Inflammatory macrophage (primary cell): Measurements from ENCODE around the gene HSPB7.
A peak's percentile ranks its signal among the peaks of the same experiment; 100 is the strongest.
"Not testable (repeated sequence)": the region's sequence is repeated elsewhere in the genome, so short reads cannot be mapped to it uniquely, and the experiment has no call there.

Experiments
- DNase-seq, 2 donors: peaks; one replicate each; pipeline ENCODE4 v3.0.0-alpha.2; 2020 to 2022
- total RNA-seq, 18 experiments: gene quantifications; one replicate each; lab custom pipeline; 2026; ENCODE audit warnings: mixed read lengths in 6 of 18, inconsistent platforms in 2 of 18; lab: John Stamatoyannopoulos, UW

Gene HSPB7
- total RNA-seq, result 0 to 0.11 (median 0) reads per million in 18 experiments

DNA sequence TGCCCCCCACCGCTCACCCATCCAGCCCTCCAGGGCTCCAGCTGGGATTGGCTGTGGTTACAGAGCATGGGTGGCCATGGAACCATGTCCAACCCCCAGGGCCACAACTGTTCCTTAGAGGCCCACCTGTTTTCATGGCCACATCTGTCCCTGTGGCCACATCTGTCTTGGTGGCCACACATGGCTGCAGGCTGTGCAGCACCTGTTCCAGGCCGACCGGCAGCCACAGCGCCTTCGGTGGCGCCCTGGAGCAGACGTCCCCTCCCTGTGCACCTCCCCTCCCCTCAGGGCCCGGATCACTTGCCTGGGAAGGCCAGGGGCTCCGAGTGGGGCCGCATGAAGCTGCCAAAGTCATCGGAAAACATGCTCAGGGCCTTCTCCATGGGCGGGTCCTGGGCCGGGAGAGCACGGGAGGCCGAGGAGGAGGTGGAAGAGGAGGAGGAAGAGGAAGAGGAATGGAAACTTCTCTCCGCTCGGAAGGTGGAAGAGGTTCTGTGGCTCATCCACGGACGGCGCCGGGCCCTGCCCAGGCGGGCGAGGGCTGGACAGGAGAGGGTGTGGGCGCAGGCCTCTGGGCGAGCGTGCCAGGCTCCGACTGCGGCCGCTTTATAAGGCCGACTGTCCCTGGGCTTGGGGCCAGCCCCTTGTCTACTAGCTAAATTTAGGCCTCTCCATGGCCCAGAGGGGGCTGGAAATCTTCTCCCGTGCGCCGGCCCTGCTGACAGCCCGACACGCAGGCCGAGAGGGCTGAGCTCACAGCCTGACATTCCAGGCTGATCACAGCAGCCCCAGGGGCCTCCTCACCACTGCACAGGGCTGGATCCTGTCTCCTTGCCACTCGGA lies at the start of gene HSPB7:
TSS of gene HSPB7 (minus strand) at position 583 of the 843 bp plus-strand sequence. CDS start at position 503, 80 bp downstream.
- DNase-seq, result no peak

DNA sequence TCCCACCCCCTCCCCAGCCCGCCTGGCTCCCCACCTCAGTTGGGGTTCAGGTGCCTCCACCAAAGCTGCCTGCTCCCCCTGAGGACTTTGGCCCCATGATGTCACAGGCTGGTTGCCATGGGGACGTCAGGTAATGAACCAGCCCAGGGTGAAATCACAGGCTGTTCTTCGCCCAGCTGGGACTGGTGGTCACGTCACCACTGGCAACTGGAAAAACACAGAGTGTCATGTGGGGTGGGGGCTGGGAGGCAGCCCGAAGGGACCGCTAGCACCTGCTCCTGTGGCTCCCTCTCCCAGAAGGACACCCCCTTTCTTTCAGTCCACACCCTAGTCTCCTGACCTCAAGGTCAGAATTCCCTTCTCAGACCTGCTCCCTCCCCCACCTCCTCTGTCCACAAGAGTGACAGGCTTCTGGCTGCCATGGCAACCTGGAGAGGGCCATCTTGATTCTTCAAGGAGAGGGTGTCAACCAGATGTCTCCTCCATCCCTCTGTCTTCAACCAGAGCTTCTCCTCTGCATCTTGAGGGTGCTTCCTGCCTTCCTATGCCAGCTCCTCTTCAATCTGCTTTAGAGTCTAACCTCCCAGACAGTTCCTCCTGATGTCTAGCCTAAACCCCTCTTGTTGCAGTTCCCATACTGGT lies 49.4 kb upstream of the HSPB7 start:
- no peak for DNase-seq

- no peak for DNase-seq
Observed at GRCh38 chr1:16066245-16066644, 48.4 kb upstream of the HSPB7 start.

- no peak for DNase-seq
Observed at GRCh38 chr1:16065269-16065576, 47.4 kb upstream of the HSPB7 start.

GRCh38 chr1:16064536-16065268 lies 46.9 kb upstream of the HSPB7 start:
- no peak for DNase-seq

DNA sequence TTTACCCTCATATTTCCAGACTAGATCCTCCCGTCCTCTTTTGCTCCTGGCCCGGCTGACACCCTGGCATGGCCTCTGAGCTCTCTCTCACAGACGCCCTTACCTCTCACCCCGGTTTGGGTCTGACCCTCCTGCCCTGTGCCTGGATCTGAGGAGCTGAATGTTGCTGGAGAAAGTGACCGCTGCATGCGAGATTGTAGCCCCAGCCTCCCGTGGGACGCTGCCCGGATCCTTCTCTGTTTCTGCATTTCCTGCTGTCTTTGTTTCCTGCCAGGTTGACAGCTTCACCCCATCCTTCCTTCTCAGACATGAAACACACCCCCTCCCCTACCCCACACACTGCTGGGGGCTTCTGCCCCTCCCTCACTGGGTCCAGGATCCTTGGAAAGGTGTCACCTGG lies 46.1 kb upstream of the HSPB7 start:
- no peak for DNase-seq

DNA sequence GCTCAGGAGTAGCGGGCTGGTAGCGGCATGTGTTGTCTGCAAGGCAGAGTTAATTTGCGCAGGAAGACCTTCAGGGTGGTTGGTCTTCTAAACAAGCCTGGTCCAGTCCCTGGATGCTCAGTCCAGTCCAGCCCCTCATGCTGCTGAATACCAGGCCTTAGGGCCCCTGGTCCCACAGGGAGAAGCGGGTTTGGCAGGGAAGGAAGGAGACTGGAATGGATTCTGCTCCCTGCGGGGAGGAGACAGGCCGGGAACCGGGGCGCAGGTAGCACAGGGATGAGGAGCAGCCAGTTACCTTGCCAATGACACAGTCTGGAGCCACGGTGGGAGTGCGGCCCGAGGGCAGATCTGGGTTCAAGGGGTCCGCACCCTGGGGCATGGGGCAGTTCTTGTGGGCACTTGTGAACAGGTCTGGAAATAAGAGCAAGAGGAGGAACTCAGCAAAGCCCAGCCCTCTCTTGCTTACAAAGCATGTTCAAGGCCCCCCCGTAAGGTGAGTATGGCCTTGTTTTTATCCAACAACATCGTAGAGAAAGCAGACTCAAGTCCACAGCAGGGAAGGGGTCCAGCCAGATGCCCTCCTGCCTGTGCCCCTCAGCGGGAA lies 45.5 kb upstream of the HSPB7 start:
- DNase-seq, result no peak

DNA sequence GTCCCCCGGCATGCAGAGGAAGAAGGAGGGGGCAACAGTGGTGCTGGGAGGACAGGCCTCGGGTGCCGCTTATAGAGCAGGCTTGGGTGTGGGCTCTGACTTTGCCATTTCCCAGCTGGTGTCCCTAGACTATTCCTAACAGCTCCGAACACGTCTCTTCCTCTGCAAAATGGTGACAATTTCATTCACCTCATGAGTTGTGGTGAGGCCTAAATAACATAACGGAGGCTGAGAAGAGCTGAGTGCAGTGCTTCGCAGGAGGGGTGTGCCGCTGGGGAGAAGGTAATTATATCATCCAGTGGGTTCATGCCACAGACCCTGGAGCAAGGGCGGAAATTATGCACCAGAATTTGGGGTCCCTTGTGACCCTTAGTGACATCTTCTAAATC lies 44.8 kb upstream of the HSPB7 start:
- DNase-seq, result not testable (repeated sequence)

GRCh38 chr1:16061989-16062686 lies 44.3 kb upstream of the HSPB7 start:
- not testable (repeated sequence) for DNase-seq

DNA sequence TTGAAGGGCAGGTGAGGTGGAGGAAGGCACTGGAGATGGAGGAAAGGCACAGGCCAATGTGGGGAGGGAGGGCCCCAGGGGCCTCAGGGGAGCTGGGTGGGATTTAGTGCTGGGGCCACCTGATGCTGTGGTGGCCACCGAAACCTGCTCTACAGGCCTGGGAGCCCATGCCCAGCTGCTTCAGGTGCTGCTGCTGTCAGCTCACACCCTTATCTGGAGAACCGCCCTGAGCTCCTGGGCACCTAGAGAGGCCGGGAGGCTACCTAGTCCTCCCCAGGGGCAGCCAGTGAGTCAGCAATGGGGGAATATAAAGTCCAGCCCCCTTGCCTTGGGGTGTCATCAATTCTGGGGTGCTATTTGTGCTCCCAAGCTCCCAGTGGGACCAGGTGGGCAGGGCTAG lies 43.4 kb upstream of the HSPB7 start:
- DNase-seq, result no peak

- not testable (repeated sequence) for DNase-seq
Observed at GRCh38 chr1:16058394-16059120, 40.7 kb upstream of the HSPB7 start.

DNA sequence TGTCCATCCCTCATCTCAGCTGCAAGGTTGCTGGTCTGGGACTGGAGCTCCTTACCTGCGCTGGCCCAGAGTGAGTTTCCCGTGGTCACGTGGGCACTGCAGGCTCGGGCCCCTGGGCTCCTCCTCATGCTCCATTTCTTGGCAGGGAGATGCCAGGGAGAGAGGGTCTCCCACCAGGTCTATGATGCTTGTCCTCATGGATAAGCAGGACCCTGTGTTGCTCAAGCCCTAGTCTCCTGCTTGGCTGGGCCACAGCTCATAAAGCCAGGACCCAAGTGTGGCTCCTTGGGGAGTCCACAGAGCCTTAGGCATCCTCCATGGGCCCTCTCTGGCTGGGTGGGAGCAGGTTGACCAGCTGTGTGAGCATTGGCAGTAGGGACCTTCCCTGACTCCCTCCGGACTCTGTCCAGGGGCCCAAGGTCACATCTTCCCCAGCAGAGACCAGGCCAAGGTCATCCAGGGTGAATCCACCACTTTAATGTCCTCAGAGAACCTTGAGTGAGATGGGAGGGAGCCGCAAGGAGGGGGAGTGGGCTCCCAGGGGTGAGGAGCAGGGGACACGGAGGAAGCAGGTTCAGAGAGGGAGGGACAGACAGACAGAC lies 39.6 kb upstream of the HSPB7 start:
- not testable (repeated sequence) for DNase-seq

DNA sequence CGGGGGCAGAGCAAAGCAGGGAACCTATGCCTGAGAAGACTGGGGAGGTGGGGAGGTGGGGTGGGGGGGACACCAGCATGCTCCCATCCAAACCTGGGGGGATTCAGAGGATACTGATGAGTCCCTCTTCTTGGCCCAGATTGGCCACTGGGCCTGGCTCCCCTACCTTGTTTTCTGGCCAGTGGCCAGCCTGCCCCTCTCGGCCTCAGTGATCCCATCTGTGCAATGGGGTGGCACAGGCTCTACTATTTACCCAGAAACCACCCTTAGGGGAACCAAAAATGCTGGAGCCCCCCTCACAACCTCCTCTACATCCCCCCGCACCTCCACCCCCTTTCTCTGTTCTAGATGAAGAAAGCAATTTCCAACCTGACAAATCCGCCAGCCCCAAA lies 38.7 kb upstream of the HSPB7 start:
- not testable (repeated sequence) for DNase-seq

- DNase-seq, result peak; percentile 64 to 76
Observed at GRCh38 chr1:16055613-16056520, 38.0 kb upstream of the HSPB7 start.

GRCh38 chr1:16054598-16055540 lies 37.0 kb upstream of the HSPB7 start:
- no peak for DNase-seq

DNA sequence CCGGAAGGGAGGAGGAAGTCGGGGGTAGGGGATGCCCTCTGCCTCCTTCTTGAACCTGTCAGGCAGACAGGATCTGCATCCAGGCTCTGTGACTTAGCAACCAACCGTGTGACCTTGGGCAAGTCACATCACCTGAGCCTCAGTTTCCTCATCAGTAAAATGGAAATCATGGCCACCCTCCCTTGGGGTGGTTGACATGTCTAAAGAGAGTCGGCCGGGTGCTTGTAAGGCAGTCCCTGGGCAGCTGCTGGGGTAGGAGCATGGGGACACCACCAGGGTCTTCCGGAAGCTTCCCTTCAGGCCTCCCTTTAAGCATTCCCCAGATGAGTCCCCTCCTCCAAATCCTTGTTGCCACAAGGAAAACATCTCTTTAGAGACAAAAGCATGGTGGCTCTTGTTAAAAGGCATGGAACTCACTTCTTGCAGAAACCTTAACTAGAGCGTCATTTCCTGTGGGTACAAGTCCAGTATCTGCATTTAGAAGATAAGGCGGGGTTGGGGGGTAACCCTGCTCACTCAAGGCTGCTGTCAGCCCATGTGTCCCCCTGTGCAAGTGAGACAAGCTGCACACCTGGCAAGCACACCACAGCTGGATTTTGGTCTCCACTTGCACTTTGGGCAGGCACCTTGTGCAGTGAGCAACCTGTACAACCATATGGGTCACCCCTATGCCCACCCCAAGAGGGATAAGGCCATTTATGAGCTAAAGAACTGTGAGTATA lies 36.1 kb upstream of the HSPB7 start:
- no peak for DNase-seq

DNA sequence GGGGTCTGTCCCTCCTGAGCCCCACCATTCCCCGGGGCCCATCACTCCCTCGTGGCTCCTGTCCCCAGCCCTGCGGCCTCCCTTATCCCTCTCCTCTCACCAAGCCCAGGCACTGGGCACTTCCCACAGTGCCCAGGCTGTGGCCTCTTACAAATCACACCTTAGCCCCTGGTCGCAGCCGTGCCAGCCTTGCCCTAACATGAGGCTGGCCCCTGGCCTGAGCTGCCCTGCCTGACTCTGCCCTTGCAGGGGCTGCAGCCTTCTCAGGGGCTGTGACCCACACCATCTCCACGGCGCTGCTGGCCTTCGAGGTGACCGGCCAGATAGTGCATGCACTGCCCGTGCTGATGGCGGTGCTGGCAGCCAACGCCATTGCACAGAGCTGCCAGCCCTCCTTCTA lies 34.1 kb upstream of the HSPB7 start:
- DNase-seq, result not testable (repeated sequence)

DNA sequence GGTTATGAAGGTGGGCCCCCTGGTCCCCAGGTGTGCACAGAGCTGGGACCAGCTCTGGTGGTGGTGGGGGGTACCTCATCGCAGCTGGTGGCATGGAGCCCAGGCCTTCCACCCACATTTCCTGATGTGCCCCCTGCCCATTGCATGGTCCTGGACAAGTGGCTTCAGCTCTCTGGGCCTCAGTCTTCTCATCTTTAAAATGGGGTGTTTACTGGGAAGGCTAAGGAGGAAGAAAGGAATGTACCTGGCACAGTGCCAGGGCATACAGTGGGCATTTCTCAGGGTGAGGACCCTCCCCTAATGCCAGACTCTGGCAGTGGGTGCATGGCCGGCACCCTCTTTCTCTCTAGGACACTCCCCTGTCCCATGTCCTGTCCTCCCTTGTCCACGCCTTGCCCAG lies 33.2 kb upstream of the HSPB7 start:
- no peak for DNase-seq
